HEK293 (cell line): ENCODE measurements around the gene RPS14.

ENCODE experiments used
- BCL11A ChIP-seq: fragments of 450-650 bp; formaldehyde crosslinking; IDR thresholded peaks from 2 replicates; pipeline ENCODE4 v1.5.1; 2016; ENCODE audit warnings: low read depth, missing biosample characterization, missing genetic modification characterization
- CTCF ChIP-seq: fragments of 450-650 bp; formaldehyde crosslinking; IDR thresholded peaks from 2 replicates; pipeline ENCODE4 v1.5.1; 2016; ENCODE audit warnings: missing biosample characterization, missing genetic modification characterization
- FEZF1 ChIP-seq: fragments of 450-650 bp; formaldehyde crosslinking; IDR thresholded peaks from 2 replicates; pipeline ENCODE4 v1.5.1; 2016; ENCODE audit warnings: missing biosample characterization, missing genetic modification characterization
- KLF8 ChIP-seq: fragments of 450-650 bp; formaldehyde crosslinking; IDR thresholded peaks from 2 replicates; pipeline ENCODE4 v1.5.1; 2016; ENCODE audit warnings: missing biosample characterization, missing genetic modification characterization
- MEIS1 ChIP-seq: sonication (generic); formaldehyde crosslinking; IDR thresholded peaks from 2 replicates; pipeline ENCODE4 v1.8.1; 2022; ENCODE audit warnings: missing genetic modification reagents, mild to moderate bottlenecking, borderline replicate concordance
- OSR2 ChIP-seq: fragments of 450-650 bp; formaldehyde crosslinking; IDR thresholded peaks from 2 replicates; pipeline ENCODE4 v1.5.1; 2016; ENCODE audit warnings: missing biosample characterization, missing genetic modification characterization
- PRDM2 ChIP-seq: fragments of 450-650 bp; formaldehyde crosslinking; IDR thresholded peaks from 2 replicates; pipeline ENCODE4 v1.5.1; 2016; ENCODE audit warnings: missing biosample characterization, missing genetic modification characterization, borderline replicate concordance
- REST ChIP-seq: fragments of 450-650 bp; formaldehyde crosslinking; IDR thresholded peaks from 2 replicates; pipeline ENCODE4 v1.5.1; 2016; ENCODE audit warnings: missing biosample characterization, missing genetic modification characterization
- SP3 ChIP-seq: fragments of 450-650 bp; formaldehyde crosslinking; IDR thresholded peaks from 2 replicates; pipeline ENCODE4 v1.5.1; 2016; ENCODE audit warnings: missing biosample characterization, missing genetic modification characterization
- ZBTB21 ChIP-seq: fragments of 450-650 bp; formaldehyde crosslinking; IDR thresholded peaks from 2 replicates; pipeline ENCODE4 v1.5.1; 2017; ENCODE audit warnings: missing biosample characterization, missing genetic modification characterization
- ZBTB48 ChIP-seq: fragments of 450-650 bp; formaldehyde crosslinking; IDR thresholded peaks from 2 replicates; pipeline ENCODE4 v1.5.1; 2016; ENCODE audit warnings: missing biosample characterization, missing genetic modification characterization
- ZNF175 ChIP-seq: fragments of 450-650 bp; formaldehyde crosslinking; IDR thresholded peaks from 2 replicates; pipeline ENCODE4 v1.5.1; 2016; ENCODE audit warnings: missing biosample characterization, missing genetic modification characterization
- ZNF2 ChIP-seq: fragments of 450-650 bp; formaldehyde crosslinking; IDR thresholded peaks from 2 replicates; pipeline ENCODE4 v1.5.1; 2016; ENCODE audit warnings: missing biosample characterization, missing genetic modification characterization
- ZNF239 ChIP-seq: fragments of 450-650 bp; formaldehyde crosslinking; IDR thresholded peaks from 2 replicates; pipeline ENCODE4 v1.5.1; 2016; ENCODE audit warnings: missing biosample characterization, missing genetic modification characterization
- ZNF416 ChIP-seq: fragments of 450-650 bp; formaldehyde crosslinking; IDR thresholded peaks from 2 replicates; pipeline ENCODE4 v1.5.1; 2016; ENCODE audit warnings: missing biosample characterization, missing genetic modification characterization
- ZNF423 ChIP-seq: fragments of 450-650 bp; formaldehyde crosslinking; IDR thresholded peaks from 2 replicates; pipeline ENCODE4 v1.5.1; 2016; ENCODE audit warnings: missing biosample characterization, missing genetic modification characterization
- ZNF48 ChIP-seq: fragments of 450-650 bp; formaldehyde crosslinking; IDR thresholded peaks from 2 replicates; pipeline ENCODE4 v1.5.1; 2016; ENCODE audit warnings: missing biosample characterization, missing genetic modification characterization
- ZNF501 ChIP-seq: fragments of 450-650 bp; formaldehyde crosslinking; IDR thresholded peaks from 2 replicates; pipeline ENCODE4 v1.5.1; 2016; ENCODE audit warnings: missing biosample characterization, missing genetic modification characterization
- ZNF513 ChIP-seq: fragments of 450-650 bp; IDR thresholded peaks from 2 replicates; pipeline ENCODE4 v1.5.1; 2018; ENCODE audit warnings: missing biosample characterization, missing genetic modification characterization
- ZNF561 ChIP-seq: fragments of 450-650 bp; IDR thresholded peaks from 2 replicates; pipeline ENCODE4 v1.5.1; 2018; ENCODE audit warnings: missing biosample characterization, missing genetic modification characterization, borderline replicate concordance
- ZNF654 ChIP-seq: fragments of 450-650 bp; formaldehyde crosslinking; IDR thresholded peaks from 2 replicates; pipeline ENCODE4 v1.5.1; 2016; ENCODE audit warnings: low read depth, missing biosample characterization, missing genetic modification characterization
- ZNF658 ChIP-seq: fragments of 450-650 bp; formaldehyde crosslinking; IDR thresholded peaks from 2 replicates; pipeline ENCODE4; 2016; ENCODE audit warnings: missing biosample characterization, missing genetic modification characterization
- ZNF777 ChIP-seq: fragments of 450-650 bp; formaldehyde crosslinking; IDR thresholded peaks from 2 replicates; pipeline ENCODE4 v1.5.1; 2017; ENCODE audit warnings: missing biosample characterization, missing genetic modification characterization, borderline replicate concordance
- ZNF791 ChIP-seq: fragments of 450-650 bp; formaldehyde crosslinking; IDR thresholded peaks from 2 replicates; pipeline ENCODE4 v1.5.1; 2016; ENCODE audit warnings: missing biosample characterization, missing genetic modification characterization
- ZNF843 ChIP-seq: fragments of 450-650 bp; formaldehyde crosslinking; IDR thresholded peaks from 2 replicates; pipeline ENCODE4 v1.5.1; 2016; ENCODE audit warnings: missing biosample characterization, missing genetic modification characterization
- ZSCAN4 ChIP-seq: fragments of 450-650 bp; formaldehyde crosslinking; IDR thresholded peaks from 2 replicates; pipeline ENCODE4 v1.5.1; 2017; ENCODE audit warnings: missing biosample characterization, missing genetic modification characterization

RPS14 gene

GRCh38 chr5:150409638-150410523 lies 39.7 kb downstream of the RPS14 start (continued):
- TF ChIP-seq ZNF843 (tag by site-specific recombination) (no peak), KLF8 (0 out of 2 replicates have a peak, but pooled peaks have one; percentile 14), ZNF175 (no peak), ZBTB48 (tag by site-specific recombination) (peak; percentile 55), ZNF501 (tag by site-specific recombination) (peak; percentile 64; the same call in 1 of the 2 replicates), OSR2 (no peak), FEZF1 (tag by site-specific recombination) (no peak), ZNF416 (no peak), ZSCAN4 (no peak), ZNF654 (no peak), ZNF561 (tag by site-specific recombination) (no peak), ZNF423 (tag by site-specific recombination) (no peak), CTCF (tag by site-specific recombination) (no peak), ZBTB21 (tag by site-specific recombination) (no peak; the same call in 1 of the 2 replicates), BCL11A (tag by site-specific recombination) (no peak), ZNF658 (no peak), ZNF777 (tag by site-specific recombination) (peak; percentile 90), ZNF791 (tag by site-specific recombination) (no peak), REST (tag by site-specific recombination) (no peak), SP3 (0 out of 2 replicates have a peak, but pooled peaks have one; percentile 30), MEIS1 (CRISPR knock-in tag) (no peak), ZNF239 (tag by site-specific recombination) (no peak), PRDM2 (tag by site-specific recombination) (no peak), ZNF48 (tag by site-specific recombination) (no peak), ZNF2 (tag by site-specific recombination) (no peak; the same call in 1 of the 2 replicates), ZNF513 (tag by site-specific recombination) (no peak)
